D721Med (cell line): ENCODE data around the gene MLLT3.
A peak's percentile ranks its signal among the peaks of the same experiment; 100 is the strongest.

ENCODE experiments used
- DNase-seq: peaks from one replicate; pipeline ENCODE4 v3.0.0; 2011; ENCODE audit warnings: low spot score; ENCODE audit not compliant: insufficient read length
- FAIRE-seq: peaks from 2 replicates; lab custom pipeline; 2011; peaks lifted over from hg19 to GRCh38; lab: Jason Lieb, UNC
- TF ChIP-seq, protein P1 (sequence below): IDR thresholded peaks from 2 replicates; pipeline ENCODE4 v1.5.1; 2012; ENCODE audit warnings: mild to moderate bottlenecking, control low read depth; ENCODE audit not compliant: insufficient read depth; ENCODE audit errors: missing control alignments

Gene MLLT3

DNA sequence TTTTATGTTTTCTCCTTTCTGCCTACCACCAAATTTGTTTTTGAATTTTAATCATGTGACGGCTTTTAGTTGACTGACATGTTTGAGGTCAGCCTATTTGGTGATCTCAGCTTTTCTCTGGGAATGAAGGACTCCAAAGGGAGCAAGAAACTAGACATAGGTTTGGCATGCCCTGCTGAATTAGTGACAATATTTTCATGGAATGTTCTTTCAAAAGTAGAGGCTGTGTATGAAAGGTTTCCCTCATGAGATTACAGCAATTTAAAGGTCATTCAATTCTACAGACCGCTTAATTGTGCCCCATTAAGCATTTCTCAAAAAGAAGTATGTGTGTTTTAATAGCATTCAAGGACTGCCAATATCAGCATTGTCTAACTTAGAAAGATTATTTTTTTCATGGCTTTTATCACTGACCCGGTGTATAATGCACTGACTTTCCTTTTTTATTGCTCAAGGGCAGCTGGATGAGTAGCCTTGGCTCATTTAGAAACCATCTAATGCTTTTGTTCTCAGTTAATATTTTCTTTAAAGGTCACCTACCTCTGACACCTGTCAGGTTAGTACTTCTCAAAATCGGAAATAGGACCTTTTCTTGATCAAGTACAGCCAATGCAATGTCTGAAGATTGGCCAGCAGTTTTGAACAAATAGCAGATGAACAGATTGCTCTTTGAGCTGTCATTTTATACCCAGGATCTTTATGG, 8.1 kb upstream of the MLLT3 start:
- TF ChIP-seq, protein P1, sequence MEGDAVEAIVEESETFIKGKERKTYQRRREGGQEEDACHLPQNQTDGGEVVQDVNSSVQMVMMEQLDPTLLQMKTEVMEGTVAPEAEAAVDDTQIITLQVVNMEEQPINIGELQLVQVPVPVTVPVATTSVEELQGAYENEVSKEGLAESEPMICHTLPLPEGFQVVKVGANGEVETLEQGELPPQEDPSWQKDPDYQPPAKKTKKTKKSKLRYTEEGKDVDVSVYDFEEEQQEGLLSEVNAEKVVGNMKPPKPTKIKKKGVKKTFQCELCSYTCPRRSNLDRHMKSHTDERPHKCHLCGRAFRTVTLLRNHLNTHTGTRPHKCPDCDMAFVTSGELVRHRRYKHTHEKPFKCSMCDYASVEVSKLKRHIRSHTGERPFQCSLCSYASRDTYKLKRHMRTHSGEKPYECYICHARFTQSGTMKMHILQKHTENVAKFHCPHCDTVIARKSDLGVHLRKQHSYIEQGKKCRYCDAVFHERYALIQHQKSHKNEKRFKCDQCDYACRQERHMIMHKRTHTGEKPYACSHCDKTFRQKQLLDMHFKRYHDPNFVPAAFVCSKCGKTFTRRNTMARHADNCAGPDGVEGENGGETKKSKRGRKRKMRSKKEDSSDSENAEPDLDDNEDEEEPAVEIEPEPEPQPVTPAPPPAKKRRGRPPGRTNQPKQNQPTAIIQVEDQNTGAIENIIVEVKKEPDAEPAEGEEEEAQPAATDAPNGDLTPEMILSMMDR, result no peak
- FAIRE-seq (no peak), DNase-seq (no peak)

- DNase-seq, result no peak
- no peak for FAIRE-seq
- TF ChIP-seq, protein P1, result no peak
Measured at GRCh38 chr9:20625003-20625349, 2.7 kb upstream of the MLLT3 start.

DNA sequence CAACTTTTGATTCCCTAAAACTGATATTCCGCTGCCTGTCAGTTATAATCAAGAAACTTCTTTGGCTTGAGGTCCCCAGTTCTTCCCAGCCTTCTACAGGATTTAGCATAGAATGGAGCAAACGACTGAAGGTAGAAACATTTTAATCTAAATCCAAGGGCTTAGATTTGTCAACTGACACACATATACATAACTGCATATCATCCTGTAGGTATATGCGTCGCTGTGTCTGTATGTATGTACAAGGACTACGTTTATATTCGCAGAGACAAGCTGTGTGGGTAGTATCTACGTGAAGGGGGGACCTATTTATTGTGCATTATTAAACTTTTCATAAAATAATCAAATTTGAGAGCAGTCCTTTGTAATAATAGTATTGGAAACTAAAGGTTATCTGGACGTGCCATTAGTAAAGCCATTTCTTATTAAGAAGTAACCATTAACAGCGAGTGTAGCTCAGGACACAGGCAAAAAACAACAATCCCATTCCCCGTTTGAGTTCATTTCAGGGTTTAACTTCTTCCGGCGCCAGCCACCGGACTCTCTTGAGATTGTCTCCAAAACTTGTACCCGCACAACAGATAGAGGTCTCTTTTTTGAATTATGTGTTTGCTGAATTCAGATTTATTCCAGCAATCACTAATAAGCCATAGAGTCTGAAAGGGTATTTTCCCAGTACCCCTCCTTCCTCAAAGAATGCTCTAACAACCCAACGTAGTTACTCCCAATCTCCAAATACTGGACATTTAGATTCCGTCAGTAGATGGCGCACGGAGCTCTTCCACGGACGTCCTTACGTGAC, 2.1 kb upstream of the MLLT3 start:
- DNase-seq (no peak), FAIRE-seq (peak; percentile 25)
- TF ChIP-seq, protein P1, result peak; percentile 90

DNA sequence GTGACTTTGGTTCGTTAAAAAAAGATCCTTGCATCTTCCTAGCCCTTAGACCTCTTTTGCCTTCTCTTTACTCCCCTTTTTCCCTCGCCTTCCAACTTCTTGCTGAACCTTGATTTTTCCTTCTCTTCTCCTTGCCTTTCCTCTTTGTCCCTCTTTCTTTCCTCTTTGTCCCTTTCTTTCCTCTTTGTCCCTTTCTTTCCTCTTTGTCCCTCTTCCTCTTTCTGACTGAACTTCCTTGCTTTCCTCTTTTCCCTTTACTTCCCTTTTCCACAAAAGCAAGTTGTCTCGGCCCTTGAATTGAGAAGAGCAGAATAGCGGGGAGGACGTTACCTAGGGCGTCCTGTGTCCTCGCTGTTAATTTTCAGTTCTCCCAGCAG, 1.4 kb upstream of the MLLT3 start:
- no peak for FAIRE-seq
- TF ChIP-seq, protein P1, result no peak
- DNase-seq, result no peak

- peak; percentile 77 for FAIRE-seq
- DNase-seq, result peak; percentile 26
- TF ChIP-seq, protein P1, result no peak
Measured at GRCh38 chr9:20623021-20623747, 885 bp upstream of the MLLT3 start.

DNA sequence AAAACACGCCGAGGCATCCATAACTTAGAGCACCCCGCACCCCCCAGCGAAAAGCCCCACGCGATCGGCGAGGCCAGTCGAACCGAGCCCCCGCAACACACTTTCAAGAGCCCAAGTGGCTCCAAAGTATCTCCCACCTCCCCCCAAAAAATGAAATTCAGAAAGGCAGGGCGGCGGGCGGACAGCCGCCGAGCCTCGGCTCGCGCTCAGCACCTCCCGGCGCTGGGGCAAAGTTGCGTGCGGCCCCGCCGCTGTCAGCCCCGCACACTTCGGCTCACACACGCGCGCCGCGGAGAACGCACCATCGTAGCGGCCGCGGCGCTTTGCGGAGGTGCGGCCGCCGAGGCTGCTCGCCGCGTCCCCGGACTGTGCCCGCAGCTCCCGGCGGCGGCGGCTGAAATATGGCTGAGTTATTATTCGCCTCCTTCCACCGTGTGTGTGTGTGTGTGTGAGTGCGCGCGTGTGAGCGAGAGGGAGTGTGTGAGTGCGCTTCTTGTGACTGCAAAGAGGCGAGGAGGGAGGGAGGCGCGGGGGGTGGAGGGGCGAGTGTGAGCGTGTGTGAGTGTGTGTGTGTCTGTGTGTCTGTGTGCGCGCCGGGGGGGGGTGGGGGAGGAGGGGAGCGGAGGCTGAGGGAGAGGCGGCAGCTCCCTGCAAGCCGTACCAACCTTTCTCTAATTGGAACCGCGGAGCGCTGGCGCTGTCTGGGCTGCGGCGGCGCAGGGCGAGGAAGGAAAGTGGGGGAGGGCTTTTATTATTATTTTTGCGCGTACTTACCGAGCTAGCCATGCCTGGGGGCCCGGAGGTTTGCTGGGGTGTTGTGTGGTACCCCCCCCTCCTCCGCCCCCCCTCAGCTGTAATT, 599 bp downstream of the MLLT3 start:
- TF ChIP-seq, protein P1, result no peak
- no peak for DNase-seq
- FAIRE-seq, result no peak
